ENCODE data around the gene TMEM271. TPM values are rescaled to one million over a fixed set of nuclear protein-coding genes. Genes with fewer than 3 reads are reported as not detected.
"Not testable (repeated sequence)": the region's sequence is repeated elsewhere in the genome, so short reads cannot be mapped to it uniquely, and the experiment has no call there.

Gene TMEM271
- total RNA-seq, 1 donor from 2014 or later: not detected

GRCh38 chr4:600850-601515 lies 24.9 kb upstream of the TMEM271 start:
- DNase-seq: no peak
- H3K27me3 Mint-ChIP-seq: peaks cover 10% of the 10 kb centered on the region
- H3K4me3 Mint-ChIP-seq: no peak overlapping the region
- no peaks in the 10 kb centered on the region for H3K36me3 Mint-ChIP-seq (ENCODE audit: low read depth)
- peaks cover 4% of the 10 kb centered on the region for H3K4me1 Mint-ChIP-seq
- peaks cover 14% of the 10 kb centered on the region for H3K9me3 Mint-ChIP-seq
- intact Hi-C loops (cut with micrococcal nuclease): loop anchor here (5.0 kb wide), 1 partner anchor 61 kb away; no protein-coding TSS in a partner anchor
- H3K27ac Mint-ChIP-seq: no peak overlapping the region

- Mint-ChIP-seq H3K27me3 (peaks cover 11% of the 10 kb centered on the region), H3K4me3 (no peak overlapping the region), H3K4me1 (peaks cover 4% of the 10 kb centered on the region), H3K9me3 (peaks cover 8% of the 10 kb centered on the region), H3K36me3 (ENCODE audit: low read depth) (no peaks in the 10 kb centered on the region), H3K27ac (no peak overlapping the region)
- DNase-seq: no peak
- intact Hi-C loops (cut with micrococcal nuclease): loop anchor here (5.0 kb wide), 1 partner anchor 62 kb away; no protein-coding TSS in a partner anchor
Observed at GRCh38 chr4:600166-600565, 24.1 kb upstream of the TMEM271 start.

- intact Hi-C loops (cut with micrococcal nuclease): no loop called here
- Mint-ChIP-seq H3K27ac (no peak overlapping the region), H3K9me3 (peaks cover 8% of the 10 kb centered on the region)
Observed at GRCh38 chr4:598925-599324, 22.8 kb upstream of the TMEM271 start.

GRCh38 chr4:592825-593520 lies 16.9 kb upstream of the TMEM271 start:
- H3K4me3 Mint-ChIP-seq: no peak overlapping the region
- H3K9me3 Mint-ChIP-seq: peaks cover 11% of the 10 kb centered on the region
- H3K36me3 Mint-ChIP-seq (ENCODE audit: low read depth): no peaks in the 10 kb centered on the region
- intact Hi-C loops (cut with micrococcal nuclease): no loop called here
- no peak for DNase-seq
- no peak overlapping the region for H3K27ac Mint-ChIP-seq
- no peaks in the 10 kb centered on the region for H3K4me1 Mint-ChIP-seq
- H3K27me3 Mint-ChIP-seq: peaks cover 10% of the 10 kb centered on the region

More at GRCh38 chr4:598925-599324, 22.8 kb upstream of the TMEM271 start:
- Mint-ChIP-seq H3K4me1 (peaks cover 3% of the 10 kb centered on the region), H3K27me3 (peaks cover 11% of the 10 kb centered on the region), H3K4me3 (no peak overlapping the region), H3K36me3 (ENCODE audit: low read depth) (no peaks in the 10 kb centered on the region)
- no peak for DNase-seq

- H3K27ac Mint-ChIP-seq; H3K27me3 Mint-ChIP-seq; H3K4me3 Mint-ChIP-seq; intact Hi-C loops (cut with micrococcal nuclease); H3K4me1 Mint-ChIP-seq; H3K36me3 Mint-ChIP-seq (ENCODE audit: low read depth); DNase-seq: not testable (repeated sequence)
- peaks cover 13% of the 10 kb centered on the region for H3K9me3 Mint-ChIP-seq
Observed at GRCh38 chr4:592178-592577, 16.1 kb upstream of the TMEM271 start.

GRCh38 chr4:590313-590841 lies 14.3 kb upstream of the TMEM271 start:
- Mint-ChIP-seq H3K27ac (no peak overlapping the region), H3K4me1 (no peaks in the 10 kb centered on the region), H3K4me3 (no peak overlapping the region), H3K36me3 (ENCODE audit: low read depth) (no peaks in the 10 kb centered on the region), H3K9me3 (peaks cover 17% of the 10 kb centered on the region), H3K27me3 (no peaks in the 10 kb centered on the region)
- no peak for DNase-seq
- intact Hi-C loops (cut with micrococcal nuclease): no loop called here

- intact Hi-C loops (cut with micrococcal nuclease): no loop called here
- Mint-ChIP-seq H3K27ac (no peak overlapping the region), H3K4me1 (no peaks in the 10 kb centered on the region), H3K9me3 (peaks cover 17% of the 10 kb centered on the region), H3K36me3 (ENCODE audit: low read depth) (no peaks in the 10 kb centered on the region), H3K27me3 (no peaks in the 10 kb centered on the region), H3K4me3 (no peak overlapping the region)
- DNase-seq: no peak
Observed at GRCh38 chr4:589219-589963, 13.3 kb upstream of the TMEM271 start.

- Mint-ChIP-seq H3K4me3 (no peak overlapping the region), H3K4me1 (no peaks in the 10 kb centered on the region), H3K9me3 (peaks cover 25% of the 10 kb centered on the region), H3K27ac (no peak overlapping the region), H3K36me3 (ENCODE audit: low read depth) (no peaks in the 10 kb centered on the region), H3K27me3 (no peaks in the 10 kb centered on the region)
- DNase-seq: no peak
- intact Hi-C loops (cut with micrococcal nuclease): no loop called here
Observed at GRCh38 chr4:588351-588849, 12.3 kb upstream of the TMEM271 start.

- no peak overlapping the region for H3K27ac Mint-ChIP-seq
- DNase-seq: no peak
- intact Hi-C loops (cut with micrococcal nuclease): no loop called here
- peaks cover 26% of the 10 kb centered on the region for H3K9me3 Mint-ChIP-seq
- H3K4me1 Mint-ChIP-seq: no peaks in the 10 kb centered on the region
- H3K4me3 Mint-ChIP-seq: no peak overlapping the region
- no peaks in the 10 kb centered on the region for H3K36me3 Mint-ChIP-seq (ENCODE audit: low read depth)
- H3K27me3 Mint-ChIP-seq: no peaks in the 10 kb centered on the region
Observed at GRCh38 chr4:587671-588350, 11.7 kb upstream of the TMEM271 start.

- Mint-ChIP-seq H3K4me1 (no peaks in the 10 kb centered on the region), H3K4me3 (no peak overlapping the region), H3K27me3 (peaks cover 16% of the 10 kb centered on the region), H3K36me3 (ENCODE audit: low read depth) (no peaks in the 10 kb centered on the region), H3K27ac (no peak overlapping the region), H3K9me3 (peaks cover 21% of the 10 kb centered on the region)
- no peak for DNase-seq
- intact Hi-C loops (cut with micrococcal nuclease): no loop called here
Observed at GRCh38 chr4:583820-584219, 7.7 kb upstream of the TMEM271 start.

- peaks cover 4% of the 10 kb centered on the region for H3K4me1 Mint-ChIP-seq
- peaks cover 20% of the 10 kb centered on the region for H3K9me3 Mint-ChIP-seq
- DNase-seq: no peak
- H3K27ac Mint-ChIP-seq: no peak overlapping the region
- peaks cover 33% of the 10 kb centered on the region for H3K27me3 Mint-ChIP-seq
- intact Hi-C loops (cut with micrococcal nuclease): no loop called here
- H3K36me3 Mint-ChIP-seq (ENCODE audit: low read depth): peaks cover 3% of the 10 kb centered on the region
- H3K4me3 Mint-ChIP-seq: no peak overlapping the region
Observed at GRCh38 chr4:581753-582361, 5.8 kb upstream of the TMEM271 start.

- Mint-ChIP-seq H3K27me3 (peaks cover 33% of the 10 kb centered on the region), H3K4me1 (peaks cover 4% of the 10 kb centered on the region), H3K27ac (no peak overlapping the region), H3K9me3 (peaks cover 21% of the 10 kb centered on the region), H3K36me3 (ENCODE audit: low read depth) (peaks cover 4% of the 10 kb centered on the region), H3K4me3 (no peak overlapping the region)
- intact Hi-C loops (cut with micrococcal nuclease): no loop called here
- no peak for DNase-seq
Observed at GRCh38 chr4:581181-581580, 5.1 kb upstream of the TMEM271 start.

Data from activated CD4-positive, alpha-beta T cell treated with anti-CD3 and anti-CD28 coated beads, Interleukin-2, amount 10 ng/mL, durations not matched to agents 24 days and 14 days (primary cell).